Activated T-helper 9 cell treated with anti-CD3 and anti-CD28 coated beads, Interleukin-2, amount 50 U/mL, for 16 hours (primary cell): ENCODE results near the gene CBX3.
A peak's percentile ranks its signal among the peaks of the same experiment; 100 is the strongest.
"Not testable (repeated sequence)": the region's sequence is repeated elsewhere in the genome, so short reads cannot be mapped to it uniquely, and the experiment has no call there.

ENCODE experiments used
- DNase-seq: peaks from one replicate; pipeline ENCODE4 v3.0.0-alpha.2; 2020; ENCODE audit warnings: low read depth

CBX3 gene

GRCh38 chr7:26201247-26202018 lies at the start of gene CBX3:
Gene CBX3, plus strand, starts transcription at chr7:26201745. Its CDS starts 1,254 bp downstream, at chr7:26202999.
- DNase-seq, result peak; percentile 77

- peak; percentile 77 for DNase-seq
These were observed 49.4 kb upstream of the CBX3 start, which contains the start of gene NFE2L3 for GRCh38 chr7:26151953-26152781. Gene NFE2L3, plus strand, starts transcription at chr7:26152198. Its CDS starts 301 bp downstream, at chr7:26152499.

GRCh38 chr7:26152782-26153240 lies 48.7 kb upstream of the CBX3 start:
- DNase-seq, result peak; percentile 16

GRCh38 chr7:26153241-26153822 lies 48.2 kb upstream of the CBX3 start:
- DNase-seq, result no peak

- DNase-seq, result peak; percentile 17
These were observed 47.4 kb upstream of the CBX3 start for GRCh38 chr7:26153823-26154783.

GRCh38 chr7:26155531-26156375 lies 45.8 kb upstream of the CBX3 start:
- DNase-seq, result no peak

GRCh38 chr7:26156451-26157420 lies 44.8 kb upstream of the CBX3 start:
- DNase-seq, result peak; percentile 40

- no peak for DNase-seq
These were observed 43.9 kb upstream of the CBX3 start for GRCh38 chr7:26157520-26158105.

GRCh38 chr7:26159243-26159642 lies 42.3 kb upstream of the CBX3 start:
- no peak for DNase-seq

- no peak for DNase-seq
These were observed 40.6 kb upstream of the CBX3 start for GRCh38 chr7:26160896-26161295.

GRCh38 chr7:26162431-26162830 lies 39.1 kb upstream of the CBX3 start:
- no peak for DNase-seq

GRCh38 chr7:26163804-26164203 lies 37.7 kb upstream of the CBX3 start:
- not testable (repeated sequence) for DNase-seq

GRCh38 chr7:26165950-26166683 lies 35.4 kb upstream of the CBX3 start:
- DNase-seq, result no peak

- DNase-seq, result no peak
These were observed 34.8 kb upstream of the CBX3 start for GRCh38 chr7:26166684-26167266.

- no peak for DNase-seq
These were observed 34.1 kb upstream of the CBX3 start for GRCh38 chr7:26167303-26167934.

- no peak for DNase-seq
These were observed 33.0 kb upstream of the CBX3 start for GRCh38 chr7:26168458-26169023.

GRCh38 chr7:26169271-26169670 lies 32.3 kb upstream of the CBX3 start:
- no peak for DNase-seq
